SJSA1 (cell line): ENCODE measurements around the gene SLC25A29. TPM values are rescaled to one million over a fixed set of nuclear protein-coding genes. Genes with fewer than 3 reads are reported as not detected.
A peak's percentile ranks its signal among the peaks of the same experiment; 100 is the strongest.
"Not testable (repeated sequence)": the region's sequence is repeated elsewhere in the genome, so short reads cannot be mapped to it uniquely, and the experiment has no call there.

Experiments used
- DNase-seq, 2 experiments: peaks; one replicate each; pipeline ENCODE4 v3.0.0-alpha.2; 2015 to 2020; ENCODE audit warnings: low spot score in 2 of 2, low read depth in 1 of 2
- H3K27ac ChIP-seq: fragments of 250-450 bp; sonication (Bioruptor Pico); 2 replicates; pipeline ENCODE4 v1.5.1; 2020; ENCODE audit warnings: mild to moderate bottlenecking, moderate library complexity
- H3K27me3 ChIP-seq: fragments of 250-450 bp; sonication (Bioruptor Pico); replicated peaks from 2 replicates; pipeline ENCODE4 v1.5.1; 2020; ENCODE audit warnings: mild to moderate bottlenecking, moderate library complexity
- H3K36me3 ChIP-seq: fragments of 250-450 bp; sonication (Bioruptor Pico); 2 replicates; pipeline ENCODE4 v1.5.1; 2020; ENCODE audit warnings: mild to moderate bottlenecking
- H3K4me1 ChIP-seq: fragments of 250-450 bp; sonication (Bioruptor Pico); replicated peaks from 2 replicates; pipeline ENCODE4 v1.6.1; 2021; ENCODE audit warnings: mild to moderate bottlenecking
- H3K4me3 ChIP-seq: fragments of 250-450 bp; sonication (Bioruptor Pico); 2 replicates; pipeline ENCODE4 v1.5.1; 2020; ENCODE audit warnings: mild to moderate bottlenecking
- H3K9me3 ChIP-seq: fragments of 250-450 bp; sonication (Bioruptor Pico); replicated peaks from 2 replicates; pipeline ENCODE4 v1.5.1; 2020; ENCODE audit warnings: mild to moderate bottlenecking
- total RNA-seq: library from RNA; depleted of rRNA; stranded (reverse); fragments of >200 nt; shearing (Covaris generic); gene quantifications from 2 replicates; pipeline ENCODE4 v1.2.3, GENCODE V29; 2014

Gene SLC25A29
- total RNA-seq, 1 experiment from 2014 or later: 22.3 TPM

GRCh38 chr14:100297320-100298300, 8.6 kb downstream of the SLC25A29 start:
- Histone ChIP-seq H3K9me3 (no peaks in the 10 kb centered on the region), H3K4me1 (peaks cover 19% of the 10 kb centered on the region), H3K27ac (no peak overlapping the region), H3K4me3 (no peak overlapping the region), H3K27me3 (no peaks in the 10 kb centered on the region), H3K36me3 (peaks cover 15% of the 10 kb centered on the region)
- DNase-seq: peak in 1 of 2 experiments; percentile 33

- peaks cover 14% of the 10 kb centered on the region for H3K4me1 ChIP-seq
- not testable (repeated sequence) for H3K9me3 ChIP-seq, DNase-seq, H3K27ac ChIP-seq, H3K4me3 ChIP-seq, H3K27me3 ChIP-seq
- peaks cover 24% of the 10 kb centered on the region for H3K36me3 ChIP-seq
These were observed 9.5 kb downstream of the SLC25A29 start for GRCh38 chr14:100296729-100297128.

GRCh38 chr14:100296106-100296651, 10.1 kb downstream of the SLC25A29 start:
- no peaks in the 10 kb centered on the region for H3K27me3 ChIP-seq
- peaks cover 14% of the 10 kb centered on the region for H3K4me1 ChIP-seq
- H3K27ac ChIP-seq: no peak overlapping the region
- no peaks in the 10 kb centered on the region for H3K9me3 ChIP-seq
- H3K36me3 ChIP-seq: peaks cover 29% of the 10 kb centered on the region
- no peak for DNase-seq
- H3K4me3 ChIP-seq: no peak overlapping the region

GRCh38 chr14:100295376-100296105, 10.7 kb downstream of the SLC25A29 start:
- DNase-seq: no peak
- no peaks in the 10 kb centered on the region for H3K27me3 ChIP-seq
- no peaks in the 10 kb centered on the region for H3K9me3 ChIP-seq
- no peak overlapping the region for H3K4me3 ChIP-seq
- no peak overlapping the region for H3K27ac ChIP-seq
- H3K4me1 ChIP-seq: peaks cover 14% of the 10 kb centered on the region
- peaks cover 34% of the 10 kb centered on the region for H3K36me3 ChIP-seq

- no peak overlapping the region for H3K4me3 ChIP-seq
- peaks cover 34% of the 10 kb centered on the region for H3K36me3 ChIP-seq
- no peaks in the 10 kb centered on the region for H3K27me3 ChIP-seq
- peaks cover 14% of the 10 kb centered on the region for H3K4me1 ChIP-seq
- no peak overlapping the region for H3K27ac ChIP-seq
- no peak for DNase-seq
- H3K9me3 ChIP-seq: no peaks in the 10 kb centered on the region
These were observed 11.3 kb downstream of the SLC25A29 start for GRCh38 chr14:100294963-100295330.

- H3K27me3 ChIP-seq: no peaks in the 10 kb centered on the region
- H3K27ac ChIP-seq: no peak overlapping the region
- no peak overlapping the region for H3K4me3 ChIP-seq
- peaks cover 34% of the 10 kb centered on the region for H3K36me3 ChIP-seq
- H3K9me3 ChIP-seq: no peaks in the 10 kb centered on the region
- no peak for DNase-seq
- H3K4me1 ChIP-seq: peaks cover 14% of the 10 kb centered on the region
These were observed 11.9 kb downstream of the SLC25A29 start for GRCh38 chr14:100294213-100294962.

- peaks cover 31% of the 10 kb centered on the region for H3K36me3 ChIP-seq
- H3K9me3 ChIP-seq: no peaks in the 10 kb centered on the region
- no peak overlapping the region for H3K27ac ChIP-seq
- H3K4me3 ChIP-seq: no peak overlapping the region
- no peaks in the 10 kb centered on the region for H3K27me3 ChIP-seq
- no peak for DNase-seq
- H3K4me1 ChIP-seq: peaks cover 14% of the 10 kb centered on the region
These were observed 12.6 kb downstream of the SLC25A29 start for GRCh38 chr14:100293497-100294212.

GRCh38 chr14:100292776-100293461, 13.3 kb downstream of the SLC25A29 start:
- no peak overlapping the region for H3K4me3 ChIP-seq
- no peaks in the 10 kb centered on the region for H3K9me3 ChIP-seq
- no peak overlapping the region for H3K27ac ChIP-seq
- peaks cover 13% of the 10 kb centered on the region for H3K4me1 ChIP-seq
- peaks cover 31% of the 10 kb centered on the region for H3K36me3 ChIP-seq
- no peaks in the 10 kb centered on the region for H3K27me3 ChIP-seq
- DNase-seq: peak in 1 of 2 experiments; percentile 37

- no peaks in the 10 kb centered on the region for H3K9me3 ChIP-seq
- H3K4me1 ChIP-seq: peaks cover 7% of the 10 kb centered on the region
- H3K36me3 ChIP-seq: peaks cover 27% of the 10 kb centered on the region
- no peak overlapping the region for H3K4me3 ChIP-seq
- H3K27me3 ChIP-seq: no peaks in the 10 kb centered on the region
- no peak overlapping the region for H3K27ac ChIP-seq
- no peak for DNase-seq
These were observed 13.9 kb downstream of the SLC25A29 start for GRCh38 chr14:100292301-100292775.

GRCh38 chr14:100291305-100292075, 14.8 kb downstream of the SLC25A29 start:
- H3K9me3 ChIP-seq: no peaks in the 10 kb centered on the region
- no peak overlapping the region for H3K27ac ChIP-seq
- H3K4me1 ChIP-seq: no peaks in the 10 kb centered on the region; the same call in 1 of the 2 replicates
- H3K36me3 ChIP-seq: peaks cover 26% of the 10 kb centered on the region
- H3K27me3 ChIP-seq: no peaks in the 10 kb centered on the region
- peak in 1 of 2 experiments; percentile 36 for DNase-seq
- H3K4me3 ChIP-seq: no peak overlapping the region

- peaks cover 22% of the 10 kb centered on the region for H3K36me3 ChIP-seq
- H3K27ac ChIP-seq: no peak overlapping the region
- no peaks in the 10 kb centered on the region for H3K27me3 ChIP-seq
These were observed 15.5 kb downstream of the SLC25A29 start for GRCh38 chr14:100290607-100291304.

More at GRCh38 chr14:100290607-100291304, 15.5 kb downstream of the SLC25A29 start:
- no peak overlapping the region for H3K4me3 ChIP-seq
- peak in 1 of 2 experiments; percentile 25 for DNase-seq
- no peaks in the 10 kb centered on the region for H3K9me3 ChIP-seq
- H3K4me1 ChIP-seq: peaks cover 3% of the 10 kb centered on the region
